ES-I3 (cell line): ENCODE measurements around the gene TRIM68.
A peak's percentile ranks its signal among the peaks of the same experiment; 100 is the strongest.

Experiments used
- H3K36me3 ChIP-seq: 2 replicates; pipeline ENCODE4 v1.6.1; 2013; ENCODE audit warnings: mild to moderate bottlenecking, low read length, control low read depth, moderate library complexity; ENCODE audit not compliant: insufficient read depth
- H3K4me1 ChIP-seq: 2 replicates; pipeline ENCODE4 v1.6.1; 2013; ENCODE audit warnings: mild to moderate bottlenecking, control low read depth, low read length; ENCODE audit not compliant: insufficient read depth
- H3K9ac ChIP-seq: 2 replicates; pipeline ENCODE4 v1.6.1; 2013; ENCODE audit warnings: low read depth, mild to moderate bottlenecking, low read length, moderate library complexity
- H3K9me3 ChIP-seq: 2 replicates; pipeline ENCODE4 v1.6.1; 2013; ENCODE audit warnings: mild to moderate bottlenecking, low read length, moderate library complexity; ENCODE audit not compliant: control insufficient read depth, insufficient read depth

TRIM68 gene

GRCh38 chr11:4626207-4627099, 18.4 kb upstream of the TRIM68 start:
- no peak overlapping the region for H3K9ac ChIP-seq
- peaks cover 14% of the 10 kb centered on the region; the same call in 1 of the 2 replicates for H3K4me1 ChIP-seq
- H3K36me3 ChIP-seq = no peaks in the 10 kb centered on the region
- H3K9me3 ChIP-seq = no peaks in the 10 kb centered on the region

- Histone ChIP-seq H3K9me3 (no peaks in the 10 kb centered on the region), H3K9ac (no peak overlapping the region), H3K36me3 (no peaks in the 10 kb centered on the region), H3K4me1 (no peaks in the 10 kb centered on the region)
These were observed 11.5 kb upstream of the TRIM68 start for GRCh38 chr11:4619514-4619913.

- Histone ChIP-seq H3K9ac (no peak overlapping the region), H3K4me1 (no peaks in the 10 kb centered on the region), H3K9me3 (no peaks in the 10 kb centered on the region), H3K36me3 (no peaks in the 10 kb centered on the region)
These were observed 7.9 kb upstream of the TRIM68 start for GRCh38 chr11:4615856-4616444.

- no peaks in the 10 kb centered on the region for H3K9me3 ChIP-seq
- no peaks in the 10 kb centered on the region for H3K36me3 ChIP-seq
- H3K9ac ChIP-seq = no peak overlapping the region
- no peaks in the 10 kb centered on the region for H3K4me1 ChIP-seq
These were observed 4.0 kb upstream of the TRIM68 start for GRCh38 chr11:4611986-4612385.

GRCh38 chr11:4610258-4610935, 2.4 kb upstream of the TRIM68 start:
- H3K9ac ChIP-seq = no peak overlapping the region
- no peaks in the 10 kb centered on the region for H3K9me3 ChIP-seq
- H3K36me3 ChIP-seq = no peaks in the 10 kb centered on the region
- H3K4me1 ChIP-seq = no peaks in the 10 kb centered on the region

- Histone ChIP-seq H3K4me1 (no peaks in the 10 kb centered on the region), H3K36me3 (no peaks in the 10 kb centered on the region), H3K9me3 (no peaks in the 10 kb centered on the region), H3K9ac (peak overlapping the region; percentile 99)
These were observed 935 bp downstream of the TRIM68 start for GRCh38 chr11:4607096-4607495.

- no peaks in the 10 kb centered on the region for H3K36me3 ChIP-seq
- H3K9ac ChIP-seq = 0 out of 2 replicates have a peak overlapping the region, but pooled peaks have one; percentile 99
- H3K4me1 ChIP-seq = no peaks in the 10 kb centered on the region
- no peaks in the 10 kb centered on the region for H3K9me3 ChIP-seq
These were observed 1.6 kb downstream of the TRIM68 start for GRCh38 chr11:4606231-4607015.

- H3K4me1 ChIP-seq = no peaks in the 10 kb centered on the region
- H3K9me3 ChIP-seq = no peaks in the 10 kb centered on the region
- no peak overlapping the region for H3K9ac ChIP-seq
- H3K36me3 ChIP-seq = no peaks in the 10 kb centered on the region
These were observed 3.0 kb downstream of the TRIM68 start for GRCh38 chr11:4605057-4605456.

GRCh38 chr11:4593739-4594138, 14.3 kb downstream of the TRIM68 start, which contains the start of gene OR52I1:
Gene OR52I1, plus strand, starts transcription at chr11:4594039. Its CDS starts 0 bp downstream, at chr11:4594039.
- no peak within 1 kb of the TSS for H3K9ac ChIP-seq
- no peaks in the 10 kb centered on the region for H3K36me3 ChIP-seq
- H3K4me1 ChIP-seq = no peaks in the 10 kb centered on the region
- no peaks in the 10 kb centered on the region for H3K9me3 ChIP-seq

GRCh38 chr11:4589017-4589416, 19.0 kb downstream of the TRIM68 start:
- no peak overlapping the region for H3K9ac ChIP-seq
- no peaks in the 10 kb centered on the region for H3K4me1 ChIP-seq
- no peaks in the 10 kb centered on the region for H3K9me3 ChIP-seq
- H3K36me3 ChIP-seq = no peaks in the 10 kb centered on the region

- H3K9me3 ChIP-seq = no peaks in the 10 kb centered on the region
- no peaks in the 10 kb centered on the region for H3K4me1 ChIP-seq
- H3K9ac ChIP-seq = no peak within 1 kb of the TSS
- H3K36me3 ChIP-seq = no peaks in the 10 kb centered on the region
These were observed 26.6 kb downstream of the TRIM68 start, which contains the start of gene OR52I2 for GRCh38 chr11:4581443-4581842. Gene OR52I2, plus strand, starts transcription at chr11:4581743.

GRCh38 chr11:4580124-4580523, 27.9 kb downstream of the TRIM68 start:
- no peaks in the 10 kb centered on the region for H3K9me3 ChIP-seq
- no peaks in the 10 kb centered on the region for H3K4me1 ChIP-seq
- no peaks in the 10 kb centered on the region for H3K36me3 ChIP-seq

GRCh38 chr11:4578624-4579023, 29.4 kb downstream of the TRIM68 start:
- H3K9ac ChIP-seq = no peak overlapping the region
- H3K4me1 ChIP-seq = no peaks in the 10 kb centered on the region
- no peaks in the 10 kb centered on the region for H3K36me3 ChIP-seq
- H3K9me3 ChIP-seq = no peaks in the 10 kb centered on the region

More at GRCh38 chr11:4580124-4580523, 27.9 kb downstream of the TRIM68 start:
- H3K9ac ChIP-seq = no peak overlapping the region

- Histone ChIP-seq H3K36me3 (no peaks in the 10 kb centered on the region), H3K9me3 (no peaks in the 10 kb centered on the region), H3K4me1 (no peaks in the 10 kb centered on the region), H3K9ac (no peak overlapping the region)
These were observed 30.3 kb downstream of the TRIM68 start for GRCh38 chr11:4577761-4578160.
